ENCODE data around the gene SLC7A6OS.
A peak's percentile ranks its signal among the peaks of the same experiment; 100 is the strongest.

The SLC7A6OS gene

DNA sequence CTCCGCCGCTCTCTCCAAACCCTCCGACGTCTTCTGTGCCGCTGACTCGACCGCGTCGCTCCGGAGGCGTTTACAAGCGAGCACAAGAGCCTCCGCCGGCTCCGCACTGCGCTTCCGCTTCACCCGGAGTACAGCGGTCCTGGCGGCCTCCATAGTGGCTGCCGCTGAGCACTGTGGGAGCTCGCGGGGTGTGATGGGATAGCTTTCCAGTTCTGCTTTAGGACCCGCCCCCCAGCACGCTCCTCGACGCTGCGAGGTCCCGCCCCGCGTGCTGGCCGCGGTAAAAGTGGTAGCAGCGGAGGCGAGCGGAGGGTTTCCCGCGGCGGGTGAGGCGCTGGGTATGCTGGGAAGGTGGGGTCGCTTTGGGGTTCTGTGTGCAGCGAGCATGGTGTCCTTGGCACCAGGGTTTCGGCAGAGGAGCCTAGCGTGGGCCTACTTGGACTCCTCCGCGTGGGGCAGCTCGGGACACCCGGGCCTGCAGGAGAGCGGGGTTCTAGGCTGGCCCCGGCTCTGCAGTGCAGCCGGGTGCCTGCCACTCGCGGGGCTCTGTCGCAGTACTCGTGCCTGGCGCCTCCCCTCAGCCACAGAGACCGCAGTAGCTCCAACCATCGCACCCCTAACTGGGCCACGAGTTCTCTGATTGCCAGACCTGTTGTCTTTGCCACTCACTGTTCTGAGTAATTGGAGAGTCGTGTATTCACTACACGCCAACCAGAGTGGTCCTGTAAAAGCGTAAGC lies at the start of gene SLC7A6OS, which contains the start of gene PRMT7:
Gene SLC7A6OS (minus strand): TSS at position 173 of the 738 bp plus-strand sequence. CDS start 20 bp downstream, at position 153.
Gene PRMT7 (plus strand): TSS at position 246 of the 738 bp plus-strand sequence. CDS start 4,961 bp downstream, outside the sequence.
- TF ChIP-seq, protein P1, sequence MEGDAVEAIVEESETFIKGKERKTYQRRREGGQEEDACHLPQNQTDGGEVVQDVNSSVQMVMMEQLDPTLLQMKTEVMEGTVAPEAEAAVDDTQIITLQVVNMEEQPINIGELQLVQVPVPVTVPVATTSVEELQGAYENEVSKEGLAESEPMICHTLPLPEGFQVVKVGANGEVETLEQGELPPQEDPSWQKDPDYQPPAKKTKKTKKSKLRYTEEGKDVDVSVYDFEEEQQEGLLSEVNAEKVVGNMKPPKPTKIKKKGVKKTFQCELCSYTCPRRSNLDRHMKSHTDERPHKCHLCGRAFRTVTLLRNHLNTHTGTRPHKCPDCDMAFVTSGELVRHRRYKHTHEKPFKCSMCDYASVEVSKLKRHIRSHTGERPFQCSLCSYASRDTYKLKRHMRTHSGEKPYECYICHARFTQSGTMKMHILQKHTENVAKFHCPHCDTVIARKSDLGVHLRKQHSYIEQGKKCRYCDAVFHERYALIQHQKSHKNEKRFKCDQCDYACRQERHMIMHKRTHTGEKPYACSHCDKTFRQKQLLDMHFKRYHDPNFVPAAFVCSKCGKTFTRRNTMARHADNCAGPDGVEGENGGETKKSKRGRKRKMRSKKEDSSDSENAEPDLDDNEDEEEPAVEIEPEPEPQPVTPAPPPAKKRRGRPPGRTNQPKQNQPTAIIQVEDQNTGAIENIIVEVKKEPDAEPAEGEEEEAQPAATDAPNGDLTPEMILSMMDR (IDR thresholded peaks at IDR 0.05; ENCODE audit: low read depth, low read length): peak; percentile 10
- peak; percentile 90 for DNase-seq (ENCODE audit: low read depth, low spot score)
- in situ Hi-C loops (cut with HindIII; ENCODE audit: low sequenced_read_pairs): no loop called here
- peak within 1 kb of the TSS; percentile 97 for H3K4me3 ChIP-seq (ENCODE audit: low read depth, low read length)

DNA sequence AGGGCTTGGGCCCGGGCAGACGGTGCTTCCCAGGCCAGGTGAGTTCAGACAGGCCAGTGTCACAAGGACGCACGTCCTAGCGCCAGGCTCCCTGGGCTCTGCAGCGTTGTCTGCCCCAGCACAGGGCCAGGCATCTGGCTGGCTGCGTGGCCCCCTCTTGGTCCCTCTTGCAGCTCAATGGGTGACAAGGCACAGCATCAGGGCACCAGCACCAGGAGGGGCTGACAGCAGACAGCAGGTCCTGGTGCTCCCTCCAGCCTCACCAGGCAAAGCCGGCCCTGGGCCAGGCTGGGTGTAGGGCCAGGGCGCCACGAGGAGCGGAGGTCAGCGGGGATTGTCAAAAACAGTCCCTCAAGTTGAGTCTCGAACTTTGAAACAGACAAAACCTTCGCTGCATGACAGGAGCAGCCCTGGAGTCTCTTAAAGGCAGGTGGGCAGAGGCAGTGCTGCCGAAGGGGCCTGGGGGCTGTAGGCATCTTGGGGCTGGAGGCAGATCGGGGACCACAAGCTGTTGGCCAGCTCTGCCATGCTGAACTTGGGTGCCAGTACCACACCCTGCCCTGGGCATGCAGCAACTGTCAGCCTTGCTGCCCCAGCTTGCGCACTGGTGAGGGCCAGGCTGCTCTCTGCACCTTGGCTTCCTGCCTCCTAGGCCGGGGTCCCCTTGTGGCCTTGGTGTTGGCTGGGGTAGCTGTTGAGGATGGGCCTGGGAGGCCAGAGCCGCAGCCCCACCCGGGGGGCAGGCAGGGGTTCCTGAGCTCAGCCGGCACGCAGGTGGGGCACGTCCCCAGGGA lies 48.8 kb upstream of the SLC7A6OS start:
- DNase-seq (ENCODE audit: low read depth, low spot score): no peak
- TF ChIP-seq, protein P1 (IDR thresholded peaks at IDR 0.05; ENCODE audit: low read depth, low read length): no peak
- in situ Hi-C loops (cut with HindIII; ENCODE audit: low sequenced_read_pairs): no loop called here
- no peak overlapping the region for H3K4me3 ChIP-seq (ENCODE audit: low read depth, low read length)

DNA sequence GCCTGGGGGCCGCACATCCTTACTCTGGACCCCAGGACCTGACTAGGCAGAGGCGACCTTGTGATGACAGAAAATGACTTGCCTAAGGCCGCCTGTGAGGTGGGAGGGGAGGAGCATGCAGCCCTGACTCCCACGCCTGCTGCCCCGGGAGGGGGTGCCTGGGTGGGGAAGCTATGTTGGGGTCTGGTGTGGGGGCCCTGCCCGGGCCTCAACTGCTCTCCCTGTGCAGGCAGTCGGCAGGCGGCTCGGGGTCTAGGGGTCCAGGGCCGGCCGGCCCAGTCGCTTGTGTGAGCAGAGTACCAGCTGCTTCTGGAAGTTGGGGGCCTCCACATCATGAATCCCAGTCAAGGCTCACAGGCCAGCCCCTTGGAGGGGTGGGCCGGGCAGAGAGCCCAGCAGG lies 48.2 kb upstream of the SLC7A6OS start:
- DNase-seq (ENCODE audit: low read depth, low spot score): no peak
- no peak overlapping the region for H3K4me3 ChIP-seq (ENCODE audit: low read depth, low read length)
- TF ChIP-seq, protein P1 (IDR thresholded peaks at IDR 0.05; ENCODE audit: low read depth, low read length): no peak
- in situ Hi-C loops (cut with HindIII; ENCODE audit: low sequenced_read_pairs): no loop called here

DNA sequence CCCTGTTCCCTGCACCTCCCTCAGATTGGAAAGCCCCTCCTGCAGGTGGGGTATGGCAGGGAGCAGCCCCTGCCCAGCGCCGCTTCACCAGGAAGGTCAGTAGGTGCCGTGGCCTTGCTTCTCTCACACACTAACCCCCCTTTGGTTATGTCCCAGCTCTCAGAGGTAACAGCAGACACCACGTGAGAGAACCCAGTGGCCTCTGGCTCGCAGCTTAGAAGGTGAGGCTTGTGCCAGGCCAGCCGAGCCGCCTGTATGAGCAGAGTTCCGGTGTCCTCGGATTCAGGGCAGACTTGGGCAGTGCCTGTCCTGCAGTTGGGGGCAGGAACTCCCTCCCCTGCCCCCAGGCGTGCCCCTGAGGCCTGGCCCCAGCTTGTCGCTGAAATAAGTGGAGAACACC lies 47.2 kb upstream of the SLC7A6OS start:
- no peak for DNase-seq (ENCODE audit: low read depth, low spot score)
- TF ChIP-seq, protein P1 (IDR thresholded peaks at IDR 0.05; ENCODE audit: low read depth, low read length): no peak
- no peak overlapping the region for H3K4me3 ChIP-seq (ENCODE audit: low read depth, low read length)
- in situ Hi-C loops (cut with HindIII; ENCODE audit: low sequenced_read_pairs): no loop called here

DNA sequence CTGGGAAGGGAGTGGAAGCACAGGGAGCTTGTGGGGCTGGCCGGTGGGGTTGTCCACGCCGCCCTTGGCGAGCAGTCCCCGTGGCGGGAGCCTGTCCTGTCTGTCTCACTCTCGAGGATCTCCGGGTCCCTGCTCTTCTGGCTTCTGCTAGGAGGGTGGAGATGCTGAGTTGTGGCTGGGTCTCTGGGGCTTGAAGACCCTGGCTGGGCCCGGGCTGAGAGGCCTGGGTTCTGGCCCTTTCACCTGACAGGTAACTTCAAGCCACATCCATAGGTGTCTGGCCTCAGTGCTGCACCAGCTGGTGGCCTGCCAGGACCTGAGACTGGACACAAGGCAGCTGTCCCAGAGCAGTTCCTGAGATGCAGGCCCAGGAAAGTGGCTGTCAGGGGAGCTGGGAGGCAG lies 46.8 kb upstream of the SLC7A6OS start:
- no peak overlapping the region for H3K4me3 ChIP-seq (ENCODE audit: low read depth, low read length)
- in situ Hi-C loops (cut with HindIII; ENCODE audit: low sequenced_read_pairs): no loop called here
- TF ChIP-seq, protein P1 (IDR thresholded peaks at IDR 0.05; ENCODE audit: low read depth, low read length): no peak
- DNase-seq (ENCODE audit: low read depth, low spot score): no peak

DNA sequence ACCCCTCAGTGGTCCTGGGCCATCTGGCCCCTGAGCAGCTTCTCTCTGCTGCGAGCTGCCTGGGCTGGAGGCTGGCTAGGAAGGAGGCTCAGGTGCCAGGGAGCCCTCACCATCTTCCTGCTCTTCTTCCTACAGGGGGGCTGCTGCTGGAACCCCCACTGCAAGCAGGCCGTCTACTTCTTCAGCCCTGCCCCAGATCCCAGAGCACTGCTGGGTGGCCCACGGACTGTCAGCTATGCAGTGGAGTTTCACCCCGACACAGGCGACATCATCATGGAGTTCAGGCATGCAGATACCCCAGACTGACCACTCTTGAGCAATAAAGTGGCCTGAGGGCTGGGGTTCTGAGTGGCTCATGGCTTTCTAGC lies 46.2 kb upstream of the SLC7A6OS start:
- TF ChIP-seq, protein P1 (IDR thresholded peaks at IDR 0.05; ENCODE audit: low read depth, low read length): no peak
- no peak overlapping the region for H3K4me3 ChIP-seq (ENCODE audit: low read depth, low read length)
- no peak for DNase-seq (ENCODE audit: low read depth, low spot score)
- in situ Hi-C loops (cut with HindIII; ENCODE audit: low sequenced_read_pairs): no loop called here
